ENCODE results near the gene HLCS. TPM values are rescaled to one million over a fixed set of nuclear protein-coding genes. Genes with fewer than 3 reads are reported as not detected.

Gene HLCS
- total and polyA plus RNA-seq, 2 donors (not counting 3 experiments of a cell fraction or from before 2014, with no cell fraction given) = 6.7 to 17.2 TPM

- H3K9ac ChIP-seq (replicated peaks; ENCODE audit: extremely low read depth, insufficient read depth, low read length) = no peak overlapping the region
- H3K79me2 ChIP-seq (ENCODE audit: control insufficient read depth, insufficient read depth, low read length) = no peaks in the 10 kb centered on the region
- H3K4me2 ChIP-seq (ENCODE audit: insufficient read depth, low read length) = no peak overlapping the region
- BruUV-seq (replicated peaks) = no TSS peak
- dilution Hi-C loops (cut with MboI; ENCODE audit: extremely low pct_ligation_motif_present, low sequenced_read_pairs) = no loop called here
- no peak overlapping the region for H3K27ac ChIP-seq (ENCODE audit: insufficient read depth, low read depth, low read length)
- no peak for DNase-seq (ENCODE audit: low read depth, low spot score)
- intact Hi-C loops (cut with micrococcal nuclease) = no loop called here
- H3K4me1 ChIP-seq (ENCODE audit: control insufficient read depth, extremely low read depth, insufficient read depth, low read length) = no peaks in the 10 kb centered on the region
- no peaks in the 10 kb centered on the region for H3K9me1 ChIP-seq (replicated peaks; ENCODE audit: control insufficient read depth, extremely low read depth, insufficient read depth, low read length)
- H3K27me3 ChIP-seq (ENCODE audit: control insufficient read depth in 2 of 2, insufficient read depth in 2 of 2, low read length in 2 of 2) = no peaks in the 10 kb centered on the region
- H2AFZ ChIP-seq (ENCODE audit: low read depth, low read length) = no peak overlapping the region
- H3K36me3 ChIP-seq (ENCODE audit: control insufficient read depth in 2 of 2, extremely low read depth in 1 of 2, insufficient read depth in 2 of 2, low read length in 2 of 2) = peaks cover 0 to 1% of the 10 kb centered on the region in 2 experiments
- H3K9me3 ChIP-seq (replicated peaks; ENCODE audit: control insufficient read depth, insufficient read depth, low read length) = no peaks in the 10 kb centered on the region
- no peak for FAIRE-seq
- CTCF ChIA-PET = interaction anchor here (1.4 to 9.9 kb wide), 3 partner anchors 45 to 302 kb away, joined by 3 to 102 read pairs (median 3); no protein-coding TSS in a partner anchor
- no peaks in the 10 kb centered on the region for H4K20me1 ChIP-seq (replicated peaks; ENCODE audit: control insufficient read depth, extremely low read depth, insufficient read depth, low read length)
- H3K4me3 ChIP-seq (replicated peaks in 1 of 3; ENCODE audit: insufficient read depth in 1 of 3, low read depth in 1 of 3, low read length in 3 of 3) = no peak overlapping the region
- POLR2A ChIA-PET = no interaction called here
- TF ChIP-seq JUN (IDR thresholded peaks at IDR 0.05; ENCODE audit: borderline replicate concordance, insufficient read depth, insufficient read length, low read depth) (no peak), GATA2 (IDR thresholded peaks at IDR 0.05; ENCODE audit: insufficient read depth, insufficient read length, low read depth, low read length) (no peak), POLR2AphosphoS5 (IDR thresholded peaks at IDR 0.05; ENCODE audit: insufficient read depth, low read depth, low read length) (no peak), FOS (IDR thresholded peaks at IDR 0.05; ENCODE audit: borderline replicate concordance, insufficient read depth, low read length) (no peak), EZH2 (IDR thresholded peaks at IDR 0.05; ENCODE audit: borderline replicate concordance, low read depth, low read length, severe bottlenecking) (no peak), POLR2A (IDR thresholded peaks at IDR 0.05; ENCODE audit: low read depth, low read length) (no peak), MYC (IDR thresholded peaks at IDR 0.05; ENCODE audit: low read depth, low read length) (no peak)
- TF ChIP-seq, protein P1, sequence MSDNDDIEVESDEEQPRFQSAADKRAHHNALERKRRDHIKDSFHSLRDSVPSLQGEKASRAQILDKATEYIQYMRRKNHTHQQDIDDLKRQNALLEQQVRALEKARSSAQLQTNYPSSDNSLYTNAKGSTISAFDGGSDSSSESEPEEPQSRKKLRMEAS (IDR thresholded peaks at IDR 0.05; ENCODE audit: insufficient read depth, insufficient read length) = no peak
- TF ChIP-seq, protein P2, sequence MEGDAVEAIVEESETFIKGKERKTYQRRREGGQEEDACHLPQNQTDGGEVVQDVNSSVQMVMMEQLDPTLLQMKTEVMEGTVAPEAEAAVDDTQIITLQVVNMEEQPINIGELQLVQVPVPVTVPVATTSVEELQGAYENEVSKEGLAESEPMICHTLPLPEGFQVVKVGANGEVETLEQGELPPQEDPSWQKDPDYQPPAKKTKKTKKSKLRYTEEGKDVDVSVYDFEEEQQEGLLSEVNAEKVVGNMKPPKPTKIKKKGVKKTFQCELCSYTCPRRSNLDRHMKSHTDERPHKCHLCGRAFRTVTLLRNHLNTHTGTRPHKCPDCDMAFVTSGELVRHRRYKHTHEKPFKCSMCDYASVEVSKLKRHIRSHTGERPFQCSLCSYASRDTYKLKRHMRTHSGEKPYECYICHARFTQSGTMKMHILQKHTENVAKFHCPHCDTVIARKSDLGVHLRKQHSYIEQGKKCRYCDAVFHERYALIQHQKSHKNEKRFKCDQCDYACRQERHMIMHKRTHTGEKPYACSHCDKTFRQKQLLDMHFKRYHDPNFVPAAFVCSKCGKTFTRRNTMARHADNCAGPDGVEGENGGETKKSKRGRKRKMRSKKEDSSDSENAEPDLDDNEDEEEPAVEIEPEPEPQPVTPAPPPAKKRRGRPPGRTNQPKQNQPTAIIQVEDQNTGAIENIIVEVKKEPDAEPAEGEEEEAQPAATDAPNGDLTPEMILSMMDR (IDR thresholded peaks at IDR 0.05; ENCODE audit: extremely low read depth in 1 of 2, insufficient read depth in 1 of 2, low read depth in 1 of 2, low read length in 2 of 2) = no peak
Observed at GRCh38 chr21:36932161-36932816, 34.2 kb downstream of the HLCS start.

Data from endothelial cell of umbilical vein (primary cell).